ENCODE data around the gene LIMCH1. TPM values are rescaled to one million over a fixed set of nuclear protein-coding genes. Genes with fewer than 3 reads are reported as not detected.
"Not testable (repeated sequence)": the region's sequence is repeated elsewhere in the genome, so short reads cannot be mapped to it uniquely, and the experiment has no call there.

The LIMCH1 gene, protein sequence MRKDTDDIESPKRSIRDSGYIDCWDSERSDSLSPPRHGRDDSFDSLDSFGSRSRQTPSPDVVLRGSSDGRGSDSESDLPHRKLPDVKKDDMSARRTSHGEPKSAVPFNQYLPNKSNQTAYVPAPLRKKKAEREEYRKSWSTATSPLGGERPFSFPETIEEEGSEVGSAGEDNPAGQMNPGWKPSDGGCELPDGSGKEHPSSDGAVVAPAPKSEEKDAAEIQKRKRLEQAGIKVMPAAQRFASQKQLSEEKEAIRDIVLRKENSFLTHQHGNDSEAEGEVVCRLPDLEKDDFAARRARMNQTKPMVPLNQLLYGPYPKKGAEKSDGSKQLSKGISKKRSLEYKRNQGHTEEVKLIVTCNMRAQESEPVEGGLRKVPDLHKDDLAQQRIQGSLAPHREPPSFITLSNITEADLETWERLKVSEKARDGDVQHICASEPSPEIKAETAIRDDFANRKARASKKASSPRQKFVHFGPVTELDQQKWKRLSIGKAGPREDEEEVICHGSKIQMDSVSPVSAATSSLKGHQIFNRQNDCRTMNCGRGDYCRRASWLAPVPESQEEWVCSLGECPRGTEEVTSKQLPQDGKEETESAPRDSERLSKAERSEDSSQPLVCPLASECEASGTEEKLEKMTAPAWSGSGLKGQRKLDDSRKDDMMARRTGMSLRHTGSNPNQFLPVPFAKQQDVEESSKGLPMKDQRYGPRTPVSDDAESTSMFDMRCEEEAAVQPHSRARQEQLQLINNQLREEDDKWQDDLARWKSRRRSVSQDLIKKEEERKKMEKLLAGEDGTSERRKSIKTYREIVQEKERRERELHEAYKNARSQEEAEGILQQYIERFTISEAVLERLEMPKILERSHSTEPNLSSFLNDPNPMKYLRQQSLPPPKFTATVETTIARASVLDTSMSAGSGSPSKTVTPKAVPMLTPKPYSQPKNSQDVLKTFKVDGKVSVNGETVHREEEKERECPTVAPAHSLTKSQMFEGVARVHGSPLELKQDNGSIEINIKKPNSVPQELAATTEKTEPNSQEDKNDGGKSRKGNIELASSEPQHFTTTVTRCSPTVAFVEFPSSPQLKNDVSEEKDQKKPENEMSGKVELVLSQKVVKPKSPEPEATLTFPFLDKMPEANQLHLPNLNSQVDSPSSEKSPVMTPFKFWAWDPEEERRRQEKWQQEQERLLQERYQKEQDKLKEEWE (N-terminal part only)
- total RNA-seq (2014; rRNA removed; shearing (Covaris generic)): 30.2 and 40.7 TPM in 2 replicates

DNA sequence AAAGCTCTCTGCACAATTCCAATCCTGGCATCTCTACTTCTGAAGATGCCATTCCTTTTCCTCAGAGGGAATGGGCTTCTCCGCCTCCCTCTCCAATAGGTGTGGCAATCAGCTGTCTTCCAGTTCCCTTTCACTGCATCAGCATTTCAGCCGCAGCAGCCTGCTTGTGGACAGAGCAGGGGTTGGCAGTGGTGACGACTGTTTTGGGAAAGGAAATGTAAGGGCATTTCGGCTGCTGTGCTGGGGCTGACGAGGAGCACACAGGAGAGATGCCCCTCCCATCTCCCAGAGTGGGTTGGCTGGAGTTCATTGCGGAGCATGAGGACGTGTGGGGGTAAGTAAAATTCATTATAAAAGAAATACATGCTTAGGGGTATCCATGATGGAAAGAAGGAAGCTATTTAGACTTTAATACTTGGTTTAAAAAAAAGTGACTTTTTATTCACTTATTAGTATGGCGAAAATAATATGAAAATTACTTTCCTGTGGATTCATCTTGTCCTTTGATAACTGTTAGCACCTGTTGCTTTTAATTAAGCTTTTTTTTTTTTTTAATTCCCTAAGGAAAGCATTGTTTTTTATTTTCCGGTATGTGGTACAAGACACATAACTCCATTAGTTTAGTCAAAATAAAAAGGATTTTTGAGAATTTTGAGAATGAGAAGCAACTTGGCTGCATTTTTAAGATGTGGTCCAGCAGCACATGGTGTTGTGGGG is at the start of gene LIMCH1:
TSS of gene LIMCH1 (plus strand) at position 141 of the 717 bp plus-strand sequence. CDS start 67,839 bp downstream, outside the sequence.
- DNase-seq (ENCODE audit: low read depth): peak; percentile 66

GRCh38 chr4:41491081-41491576 is 46.8 kb upstream of the LIMCH1 start:
- DNase-seq (ENCODE audit: low read depth): not testable (repeated sequence)

DNA sequence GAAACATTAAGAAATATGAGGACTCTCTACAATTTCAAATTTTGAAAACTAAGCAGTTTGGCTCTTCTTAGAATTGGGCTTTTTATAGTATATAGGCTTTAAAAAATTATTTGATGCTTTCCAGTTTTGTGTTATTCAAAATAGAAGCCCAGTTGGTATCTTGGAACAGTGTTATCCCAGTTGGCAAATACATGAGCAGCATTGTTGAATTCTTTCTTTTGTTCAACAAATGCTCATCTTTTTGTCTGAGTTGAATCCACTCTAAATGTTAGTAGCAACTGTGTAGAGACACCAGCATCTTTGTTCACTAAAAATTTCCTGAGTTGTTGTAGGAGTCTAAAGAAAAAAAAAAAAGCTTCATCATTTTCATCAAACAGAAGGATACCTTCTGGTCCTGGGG is 41.0 kb upstream of the LIMCH1 start:
- no peak for DNase-seq (ENCODE audit: low read depth)

GRCh38 chr4:41498177-41498576 is 39.8 kb upstream of the LIMCH1 start:
- DNase-seq (ENCODE audit: low read depth): no peak

GRCh38 chr4:41504167-41504818 is 33.7 kb upstream of the LIMCH1 start:
- no peak for DNase-seq (ENCODE audit: low read depth)

DNA sequence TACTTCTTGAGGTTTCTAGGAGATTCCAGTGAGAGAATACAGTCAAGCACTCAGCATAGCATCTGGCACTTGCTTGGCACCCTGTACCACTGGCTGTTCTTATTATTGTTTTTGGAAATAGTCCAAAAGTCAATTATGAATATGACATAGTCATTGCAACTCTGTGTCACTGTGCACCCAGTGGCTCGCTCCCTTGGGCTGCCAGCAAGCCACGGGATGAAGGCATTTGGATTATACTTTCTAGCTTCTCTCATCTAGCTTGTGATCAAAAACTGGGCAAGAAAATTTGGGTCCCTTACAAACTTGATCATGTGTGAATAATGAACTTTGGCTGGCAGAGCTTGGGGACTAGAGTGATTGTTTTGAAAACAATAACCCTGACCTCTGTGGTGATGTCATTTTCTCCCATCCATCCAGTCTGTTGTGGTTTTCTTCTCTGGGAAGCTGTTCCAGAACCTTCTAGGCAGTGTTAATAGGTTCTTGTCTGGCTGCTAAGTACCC is 32.7 kb upstream of the LIMCH1 start:
- DNase-seq (ENCODE audit: low read depth): peak; percentile 71

- DNase-seq (ENCODE audit: low read depth): peak; percentile 46
Observed at GRCh38 chr4:41506130-41506529, 31.8 kb upstream of the LIMCH1 start.

DNA sequence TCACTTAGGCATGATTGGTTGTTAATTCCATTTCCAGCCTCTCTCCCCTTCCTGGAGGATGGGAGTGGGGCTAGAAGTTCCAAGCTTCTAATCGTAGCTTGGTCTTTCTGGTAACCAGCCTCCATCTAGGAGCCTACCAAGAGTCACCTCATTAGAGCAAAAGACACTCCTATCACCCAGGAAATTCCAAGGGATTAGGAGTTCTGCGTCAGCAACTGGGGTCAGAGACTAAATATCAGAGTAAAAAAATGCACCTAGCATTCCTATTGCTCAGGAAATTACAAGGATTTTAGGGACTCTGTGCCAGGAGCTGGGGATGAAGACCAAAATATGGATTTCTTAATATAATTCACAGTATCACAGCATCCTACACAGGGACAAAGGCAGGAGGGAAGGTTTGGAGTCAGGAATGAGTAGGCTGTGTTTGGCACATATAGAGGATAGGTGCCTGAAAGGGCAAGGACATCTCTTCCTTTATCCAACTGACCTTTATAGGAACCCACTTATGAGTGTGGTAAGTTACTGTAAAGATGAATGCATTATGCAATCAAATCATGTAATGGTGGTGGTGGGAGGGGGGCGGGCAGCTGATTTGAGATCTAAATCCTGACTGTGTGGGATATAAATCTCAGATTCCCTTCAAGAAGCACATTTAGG is 30.5 kb upstream of the LIMCH1 start:
- peak; percentile 41 for DNase-seq (ENCODE audit: low read depth)

DNA sequence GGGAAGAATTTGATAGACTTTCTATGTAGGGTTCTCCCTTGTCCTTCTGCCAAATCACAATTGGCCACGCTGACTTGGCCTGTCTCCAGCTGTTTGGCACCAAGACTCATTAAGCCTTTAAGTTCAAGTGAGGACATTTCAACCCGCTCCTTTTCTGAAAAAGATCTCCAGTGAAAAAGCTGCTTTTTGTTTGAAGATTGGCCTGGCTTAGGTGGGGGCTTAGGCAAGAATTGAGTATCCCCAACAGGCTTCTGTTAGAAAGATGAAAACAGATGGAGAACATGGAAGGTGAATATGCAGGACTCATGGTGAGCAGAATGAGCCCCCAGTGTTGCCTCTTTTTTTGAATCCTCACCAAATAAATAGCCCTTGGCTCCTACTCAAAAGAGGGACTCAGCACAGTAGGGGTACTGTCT is 28.5 kb upstream of the LIMCH1 start:
- DNase-seq (ENCODE audit: low read depth): no peak

GRCh38 chr4:41510179-41510578 is 27.8 kb upstream of the LIMCH1 start:
- DNase-seq (ENCODE audit: low read depth): no peak

DNA sequence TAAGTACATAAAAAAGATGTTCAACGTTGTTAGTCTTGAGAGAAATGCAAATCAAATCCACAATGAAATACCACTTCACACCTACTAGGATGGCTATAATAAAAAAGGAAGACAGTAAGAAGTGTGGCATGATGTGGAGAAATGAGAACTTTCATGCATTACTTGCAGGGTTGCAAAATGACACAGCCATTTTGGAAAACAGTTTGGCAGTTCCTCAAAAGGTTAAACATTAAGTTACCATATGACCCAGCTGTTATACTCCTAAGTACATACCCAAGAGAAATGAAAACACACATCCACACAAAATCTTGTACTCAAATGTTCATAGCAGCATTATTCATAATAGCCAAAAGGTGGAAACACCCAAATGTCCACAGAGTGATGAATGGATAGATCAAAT is 25.8 kb upstream of the LIMCH1 start:
- DNase-seq (ENCODE audit: low read depth): no peak

DNA sequence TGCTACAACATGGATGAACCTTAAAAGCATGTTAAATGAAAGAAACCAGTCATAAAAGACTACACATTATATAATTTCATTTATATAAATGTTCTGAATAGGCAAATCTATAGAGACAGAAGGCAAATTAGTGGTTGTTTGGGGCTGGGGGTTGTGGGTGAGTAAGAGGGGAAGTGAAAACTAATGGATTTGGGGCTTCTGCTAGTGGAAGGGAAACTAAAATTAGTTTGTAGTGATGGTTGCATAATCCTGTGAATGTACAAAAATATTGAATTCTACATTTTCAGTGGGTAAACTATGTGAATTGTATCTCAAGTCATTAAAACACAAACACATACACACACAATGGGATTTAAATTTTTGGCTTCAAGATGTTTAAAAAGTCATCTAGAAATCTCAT is 25.4 kb upstream of the LIMCH1 start:
- no peak for DNase-seq (ENCODE audit: low read depth)

DNA sequence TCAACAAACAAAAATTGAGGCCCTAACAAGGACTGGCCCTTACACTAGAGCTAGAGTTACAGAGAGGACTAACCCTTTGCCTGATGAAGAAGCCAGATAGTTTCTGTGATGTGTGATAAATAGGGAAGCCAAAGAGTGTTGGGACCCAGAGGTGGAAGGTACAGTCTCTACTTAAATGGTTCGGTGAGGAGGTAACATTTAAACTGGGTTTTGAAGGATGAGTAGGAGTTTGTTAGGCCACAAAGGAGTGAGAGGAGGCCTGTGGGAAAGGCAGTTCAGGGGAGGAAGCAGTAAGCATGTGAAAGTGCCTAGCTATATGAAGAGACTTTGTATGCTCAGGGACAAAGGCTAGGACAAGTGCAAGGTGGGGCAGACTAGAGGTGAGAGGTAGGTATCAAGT is 23.8 kb upstream of the LIMCH1 start:
- no peak for DNase-seq (ENCODE audit: low read depth)

DNA sequence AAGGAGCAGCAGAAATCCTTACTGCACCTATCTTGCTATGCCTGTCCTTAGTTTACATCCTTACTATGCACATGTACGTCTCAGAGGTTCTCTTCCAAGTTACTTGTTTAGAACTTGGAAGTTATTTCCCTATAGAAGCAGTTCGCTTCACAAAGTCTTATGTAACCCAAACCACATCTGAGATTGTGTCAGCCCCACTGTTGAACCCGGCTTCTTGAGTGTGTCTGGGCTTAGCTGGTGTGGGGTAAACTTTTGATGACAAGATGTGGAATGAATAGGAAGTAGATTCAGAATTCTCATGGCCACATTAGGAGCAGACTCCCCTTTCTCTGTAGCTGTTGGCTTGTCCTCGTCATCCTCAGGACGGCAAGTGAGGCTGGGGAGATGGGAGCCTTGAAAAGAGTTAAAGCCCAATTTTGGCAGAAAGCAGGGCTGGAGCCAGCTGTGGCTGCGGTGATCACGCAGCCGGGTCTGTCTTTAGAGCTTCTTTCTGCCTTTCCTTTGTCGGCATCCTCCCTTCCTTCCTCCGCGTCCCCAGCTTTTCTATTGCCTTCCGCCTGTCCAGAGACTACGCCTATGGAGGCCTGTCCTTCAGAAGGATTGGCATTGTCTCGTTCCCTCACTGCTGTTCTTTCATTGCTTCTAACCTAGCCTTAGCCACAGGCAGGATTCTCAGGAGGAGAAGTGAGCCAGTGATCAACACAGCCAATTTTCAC is 23.0 kb upstream of the LIMCH1 start:
- DNase-seq (ENCODE audit: low read depth): no peak

- DNase-seq (ENCODE audit: low read depth): no peak
Observed at GRCh38 chr4:41517121-41517520, 20.8 kb upstream of the LIMCH1 start.

DNA sequence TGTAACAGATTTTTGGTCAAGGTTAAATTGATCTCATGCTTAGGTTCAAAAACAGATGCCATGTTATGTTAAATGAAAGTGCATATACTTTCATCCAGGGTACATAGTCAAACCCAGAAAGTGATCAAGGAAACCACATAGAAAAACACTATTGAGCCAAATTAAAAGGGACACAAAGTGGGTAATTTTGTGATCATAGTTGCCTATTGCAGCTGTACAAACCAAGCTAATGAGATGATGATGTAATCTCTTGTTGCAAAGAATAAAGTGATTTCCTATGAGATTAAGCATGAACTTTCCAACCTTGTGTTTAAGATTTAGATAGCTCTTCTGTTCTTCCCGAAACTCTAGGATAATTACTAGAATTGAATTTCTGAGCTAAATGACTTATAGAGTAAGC is 20.2 kb upstream of the LIMCH1 start:
- DNase-seq (ENCODE audit: low read depth): no peak

DNA sequence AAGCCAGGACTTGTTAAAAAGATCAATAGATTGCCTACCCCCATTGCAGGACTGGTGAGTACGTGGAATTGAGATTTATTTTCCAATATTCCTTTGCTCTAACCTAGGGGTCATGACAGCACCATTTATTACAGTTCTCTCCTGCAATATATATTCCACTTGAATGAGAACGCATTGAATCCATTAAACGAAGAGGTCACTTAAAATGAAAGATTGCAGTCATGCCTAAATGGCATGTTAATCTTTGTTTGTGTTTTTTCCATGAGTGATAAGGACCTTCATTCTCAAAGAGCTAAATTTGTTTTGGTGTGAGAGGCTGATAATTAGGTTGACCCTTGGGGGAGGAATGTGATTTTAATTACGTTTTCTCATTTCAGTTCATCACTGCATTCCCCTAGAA is 13.5 kb upstream of the LIMCH1 start:
- DNase-seq (ENCODE audit: low read depth): no peak

DNA sequence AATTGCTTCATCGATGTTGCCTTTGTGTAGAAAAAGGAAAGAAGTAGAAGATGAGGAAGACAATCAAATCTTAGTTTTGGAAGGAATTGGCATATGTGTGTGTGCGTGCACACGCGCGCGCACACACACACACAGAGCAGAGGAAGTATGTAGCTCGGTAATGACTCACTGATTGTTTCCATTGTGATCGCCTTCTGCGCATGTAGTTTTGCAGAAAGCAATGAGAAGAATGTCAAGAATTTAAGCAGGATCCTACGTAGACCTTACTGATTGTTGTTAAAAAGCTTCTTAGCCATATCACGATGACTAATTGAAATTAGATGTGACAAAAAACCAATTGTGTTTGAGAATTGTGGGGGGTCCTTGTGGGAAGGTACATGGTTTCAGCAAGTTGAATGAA is 12.8 kb upstream of the LIMCH1 start:
- peak; percentile 91 for DNase-seq (ENCODE audit: low read depth)

DNA sequence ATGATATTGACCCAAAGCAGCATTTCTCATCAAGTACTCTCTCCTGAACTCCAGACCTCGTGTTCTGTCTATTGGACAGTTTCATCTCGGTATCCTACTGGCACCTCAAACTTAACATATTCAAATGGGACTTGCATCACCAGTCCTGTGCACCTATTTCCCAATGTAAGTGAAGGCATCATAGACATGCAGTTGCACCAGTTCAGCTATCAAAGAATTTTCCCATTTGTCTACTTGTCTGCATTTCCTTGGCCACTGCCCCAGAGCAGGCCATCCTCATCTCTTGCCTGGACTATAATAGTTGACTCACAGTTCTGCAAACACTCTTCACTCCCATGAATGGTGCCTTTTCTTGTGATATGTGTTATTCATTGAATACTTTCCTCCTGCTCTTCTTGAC is 11.3 kb upstream of the LIMCH1 start:
- no peak for DNase-seq (ENCODE audit: low read depth)

Data from Daoy (cell line).